Heart left ventricle (tissue), 16 donors: ENCODE data around the gene HTN1. TPM values are rescaled to one million over a fixed set of nuclear protein-coding genes. Genes with fewer than 3 reads are reported as not detected.
"Not testable (repeated sequence)": the region's sequence is repeated elsewhere in the genome, so short reads cannot be mapped to it uniquely, and the experiment has no call there.

Source experiments
- ATAC-seq, 4 donors: fragments of 200-7000 bp; cut with Tn5 transposase; one replicate each; pipeline ENCODE4 v1.9.1; 2020 to 2022; ENCODE audit warnings: moderate library complexity in 4 of 4, mild to moderate bottlenecking in 3 of 4, moderate number of reproducible peaks in 1 of 4
- DNase-seq, 5 donors: peaks; one replicate each; pipeline ENCODE4 v3.0.0-alpha.2; 2020
- H3K27ac ChIP-seq, 12 donors: fragments of 200-600 bp; sonication (generic) in 4 of 12; one replicate each; pipeline versions ENCODE4 v1.5.0 to v1.8.0; 2016 to 2022; ENCODE audit warnings: mild to moderate bottlenecking in 2 of 12
- H3K27me3 ChIP-seq, 9 donors: fragments of 200-600 bp; sonication (generic) in 2 of 9; one replicate each; pipeline versions ENCODE4 v1.5.1 to v1.8.0; 2016 to 2022; ENCODE audit warnings: mild to moderate bottlenecking in 3 of 9
- H3K36me3 ChIP-seq, 9 donors: fragments of 200-600 bp; sonication (generic) in 2 of 9; one replicate each; pipeline versions ENCODE4 v1.5.0 to v1.8.0; 2018 to 2022; ENCODE audit warnings: mild to moderate bottlenecking in 2 of 9
- H3K4me1 ChIP-seq, 12 donors: fragments of 200-600 bp; sonication (generic) in 4 of 12; one replicate each; pipeline versions ENCODE4 v1.5.0 to v1.8.0; 2016 to 2022; ENCODE audit warnings: mild to moderate bottlenecking in 3 of 12
- H3K4me3 ChIP-seq, 12 donors: fragments of 200-600 bp; sonication (generic) in 4 of 12; one replicate each; pipeline versions ENCODE4 v1.5.0 to v1.8.0; 2017 to 2022; ENCODE audit warnings: mild to moderate bottlenecking in 9 of 12, moderate library complexity in 4 of 12
- H3K9me3 ChIP-seq, 12 donors: fragments of 200-600 bp; sonication (generic) in 4 of 12; one replicate each; pipeline versions ENCODE4 v1.5.0 to v1.8.0; 2016 to 2022; ENCODE audit warnings: mild to moderate bottlenecking in 1 of 12
- POLR2A ChIP-seq, 2 donors: fragments of 450-650 bp; IDR thresholded peaks; one replicate each; pipeline ENCODE4 v1.6.1; 2017; ENCODE audit warnings: antibody characterized with exemption in 2 of 2, mild to moderate bottlenecking in 2 of 2, moderate library complexity in 2 of 2
- WGBS, 4 donors: extraction: QIAGEN DNeasy Blood & Tissue Kit in 2 of 4; methylation state at CpG; one replicate each; pipeline versions ENCODE4 v1.1.5 to v1.1.7; 2013 to 2018; 5-methylcytosine and 5-hydroxymethylcytosine counted together
- intact Hi-C, 10 donors: fragments of 100-400 bp; cut with DNase I; formaldehyde crosslinking; loops; one replicate each; pipeline versions ENCODE4 v1.11.1 to v1.14.2; 2022
- long read RNA-seq, 3 donors: library from polyadenylated mRNA; unstranded; transcript quantifications; one replicate each; pipeline ENCODE4 v2.0.0, GENCODE V29; 2020 to 2021
- polyA plus RNA-seq, 2 donors: library from polyadenylated mRNA; stranded (reverse); fragments of 200-250 nt; gene quantifications; one replicate each; pipeline ENCODE4 v1.2.3, GENCODE V29; 2013
- total RNA-seq, 9 donors: library from RNA; depleted of rRNA in 2 of 9; stranded (reverse); fragments of >200 nt in 2 of 9; fragmentation: NEBNext Ultra II Directional in 3 of 9; extraction: Animal tissue kit (Norgen Biotek cat#: 25700) in 3 of 9; gene quantifications; one replicate each; pipeline versions ENCODE4 v1.1.0 to v1.2.4, GENCODE V29; 2016 to 2023
- TF ChIP-seq, protein P1 (sequence below), 12 donors: fragments of 200-600 bp; sonication (generic) in 4 of 12; IDR thresholded peaks; one replicate each; pipeline versions ENCODE4 v1.5.0 to v1.8.0; 2018 to 2022; ENCODE audit warnings: antibody characterized with exemption in 12 of 12, mild to moderate bottlenecking in 5 of 12
- donor health status: ischemic (EF 13 %, LVEDD 7.1; RV severe dilation, severe dysfunction).
- donor health status: healthy with polysubstance abuse.
- donor health status: DM: no; HTN: yes; CAD: no.
- donor health status: DM: no; HTN: no; CAD: no.
- donor health status: ischemic (EF 25% LVEDD 6.9; RV normal size, moderate dysfunction).
- donor health status: ischemic (EF 25% LVEDD 5.7; RV mildly dilated, moderate dysfunction).
- donor health status: healthy.
- donor health status: DM: yes; HTN: yes; CAD: no.
- donor health status: ischemic (EF 35%, LVEDD 5.7; RV mildly dilated, moderate dysfunction).
- donor health status: nonischemic (EF 11% LVEDD 7.7; RV severe dilation, severe dysfunction).
- donor health status: DM: yes; HTN: yes; CAD: no.
- donor health status: PGD.
- donor health status: ischemic (EF 29% LVEDD 5.4; RV normal size, mild dysfunction).
- donor health status: nonischemic (EF 23%, LVEDD 6.1; RV moderate dilation, normal function).

Gene HTN1
- not detected for total RNA-seq
- polyA plus RNA-seq: not detected
- long read RNA-seq, donor 1: 0 reads
- long read RNA-seq, donor 2: 0 reads
- long read RNA-seq, donor 3: 0 reads

GRCh38 chr4:70050138-70050537 lies at the start of gene HTN1:
Gene HTN1, plus strand, starts transcription at chr4:70050438. Its CDS starts 2,639 bp downstream, at chr4:70053077.
- H3K27me3 ChIP-seq, intact Hi-C loops, H3K4me3 ChIP-seq, ATAC-seq, H3K4me1 ChIP-seq, H3K27ac ChIP-seq, H3K9me3 ChIP-seq, DNase-seq, H3K36me3 ChIP-seq: not testable (repeated sequence)
- 66 to 81% (median 73%) methylated on average over 4 to 6 of the region's 6 CpGs for WGBS, 4 donors

DNA sequence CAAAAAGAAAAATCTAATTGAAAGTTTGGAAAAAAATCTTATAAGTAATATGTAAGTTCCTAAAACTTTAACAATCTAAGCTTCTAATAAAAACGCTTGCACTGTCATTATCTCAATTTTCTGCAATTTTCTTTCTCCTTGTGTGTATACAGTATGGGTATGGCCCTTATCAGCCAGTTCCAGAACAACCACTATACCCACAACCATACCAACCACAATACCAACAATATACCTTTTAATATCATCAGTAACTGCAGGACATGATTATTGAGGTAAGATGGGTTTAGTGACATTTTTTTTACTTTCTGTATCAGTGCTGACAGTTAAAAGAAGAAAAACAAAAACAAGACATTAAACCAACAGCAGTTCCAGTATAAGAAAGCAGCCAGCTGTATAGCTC lies 49.5 kb upstream of the HTN1 start:
- no peaks in the 10 kb centered on the region for H3K4me1 ChIP-seq
- WGBS, 4 donors: 67 to 88% (median 68%) methylated on average over 1 of the region's 1 CpG
- H3K27me3 ChIP-seq: no peaks in the 10 kb centered on the region
- TF ChIP-seq, protein P1, sequence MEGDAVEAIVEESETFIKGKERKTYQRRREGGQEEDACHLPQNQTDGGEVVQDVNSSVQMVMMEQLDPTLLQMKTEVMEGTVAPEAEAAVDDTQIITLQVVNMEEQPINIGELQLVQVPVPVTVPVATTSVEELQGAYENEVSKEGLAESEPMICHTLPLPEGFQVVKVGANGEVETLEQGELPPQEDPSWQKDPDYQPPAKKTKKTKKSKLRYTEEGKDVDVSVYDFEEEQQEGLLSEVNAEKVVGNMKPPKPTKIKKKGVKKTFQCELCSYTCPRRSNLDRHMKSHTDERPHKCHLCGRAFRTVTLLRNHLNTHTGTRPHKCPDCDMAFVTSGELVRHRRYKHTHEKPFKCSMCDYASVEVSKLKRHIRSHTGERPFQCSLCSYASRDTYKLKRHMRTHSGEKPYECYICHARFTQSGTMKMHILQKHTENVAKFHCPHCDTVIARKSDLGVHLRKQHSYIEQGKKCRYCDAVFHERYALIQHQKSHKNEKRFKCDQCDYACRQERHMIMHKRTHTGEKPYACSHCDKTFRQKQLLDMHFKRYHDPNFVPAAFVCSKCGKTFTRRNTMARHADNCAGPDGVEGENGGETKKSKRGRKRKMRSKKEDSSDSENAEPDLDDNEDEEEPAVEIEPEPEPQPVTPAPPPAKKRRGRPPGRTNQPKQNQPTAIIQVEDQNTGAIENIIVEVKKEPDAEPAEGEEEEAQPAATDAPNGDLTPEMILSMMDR (IDR thresholded peaks at IDR 0.05): no peak
- intact Hi-C loops: no loop called here
- no peak overlapping the region for H3K27ac ChIP-seq
- no peaks in the 10 kb centered on the region for H3K36me3 ChIP-seq
- H3K4me3 ChIP-seq: no peak overlapping the region
- H3K9me3 ChIP-seq: no peaks in the 10 kb centered on the region
- DNase-seq (no peak), ATAC-seq (no peak)

- DNase-seq: no peak
- Histone ChIP-seq H3K27me3 (no peaks in the 10 kb centered on the region), H3K27ac (no peak overlapping the region), H3K4me3 (no peak overlapping the region), H3K36me3 (no peaks in the 10 kb centered on the region), H3K9me3 (peaks cover 0 to 2% (median 0%) of the 10 kb centered on the region in 12 donors), H3K4me1 (no peaks in the 10 kb centered on the region)
- intact Hi-C loops: no loop called here
- no peak for ATAC-seq
- TF ChIP-seq, protein P1 (IDR thresholded peaks at IDR 0.05): no peak
- TF ChIP-seq POLR2A (IDR thresholded peaks at IDR 0.05): no peak
Measured at GRCh38 chr4:70002507-70002906, 47.7 kb upstream of the HTN1 start.

GRCh38 chr4:70008771-70009170 lies 41.5 kb upstream of the HTN1 start:
- WGBS, 4 donors: 36 to 45% (median 41%) methylated on average over 3 of the region's 3 CpGs

GRCh38 chr4:70019006-70019405 lies 31.2 kb upstream of the HTN1 start:
- WGBS, 4 donors: 80 to 94% (median 83%) methylated on average over 5 to 10 of the region's 10 CpGs; no CpG with 5 or more reads in 1 of the 4 donors
- H3K9me3 ChIP-seq, H3K36me3 ChIP-seq, H3K4me3 ChIP-seq, ATAC-seq, H3K27me3 ChIP-seq, H3K27ac ChIP-seq, H3K4me1 ChIP-seq, DNase-seq, intact Hi-C loops: not testable (repeated sequence)

More at GRCh38 chr4:70008771-70009170, 41.5 kb upstream of the HTN1 start:
- Histone ChIP-seq H3K4me1 (no peaks in the 10 kb centered on the region), H3K27me3 (no peaks in the 10 kb centered on the region), H3K9me3 (peaks cover 0 to 7% (median 0%) of the 10 kb centered on the region in 12 donors), H3K36me3 (no peaks in the 10 kb centered on the region), H3K27ac (no peak overlapping the region), H3K4me3 (no peak overlapping the region)
- TF ChIP-seq, protein P1 (IDR thresholded peaks at IDR 0.05): no peak
- TF ChIP-seq POLR2A (IDR thresholded peaks at IDR 0.05): no peak
- DNase-seq (no peak), ATAC-seq (no peak)
- intact Hi-C loops: no loop called here
